ENCODE data around the gene PLEKHA5. TPM values are rescaled to one million over a fixed set of nuclear protein-coding genes. Genes with fewer than 3 reads are reported as not detected.

Gene PLEKHA5
- total RNA-seq, 1 donor from 2014 or later = 2.0 TPM

DNA sequence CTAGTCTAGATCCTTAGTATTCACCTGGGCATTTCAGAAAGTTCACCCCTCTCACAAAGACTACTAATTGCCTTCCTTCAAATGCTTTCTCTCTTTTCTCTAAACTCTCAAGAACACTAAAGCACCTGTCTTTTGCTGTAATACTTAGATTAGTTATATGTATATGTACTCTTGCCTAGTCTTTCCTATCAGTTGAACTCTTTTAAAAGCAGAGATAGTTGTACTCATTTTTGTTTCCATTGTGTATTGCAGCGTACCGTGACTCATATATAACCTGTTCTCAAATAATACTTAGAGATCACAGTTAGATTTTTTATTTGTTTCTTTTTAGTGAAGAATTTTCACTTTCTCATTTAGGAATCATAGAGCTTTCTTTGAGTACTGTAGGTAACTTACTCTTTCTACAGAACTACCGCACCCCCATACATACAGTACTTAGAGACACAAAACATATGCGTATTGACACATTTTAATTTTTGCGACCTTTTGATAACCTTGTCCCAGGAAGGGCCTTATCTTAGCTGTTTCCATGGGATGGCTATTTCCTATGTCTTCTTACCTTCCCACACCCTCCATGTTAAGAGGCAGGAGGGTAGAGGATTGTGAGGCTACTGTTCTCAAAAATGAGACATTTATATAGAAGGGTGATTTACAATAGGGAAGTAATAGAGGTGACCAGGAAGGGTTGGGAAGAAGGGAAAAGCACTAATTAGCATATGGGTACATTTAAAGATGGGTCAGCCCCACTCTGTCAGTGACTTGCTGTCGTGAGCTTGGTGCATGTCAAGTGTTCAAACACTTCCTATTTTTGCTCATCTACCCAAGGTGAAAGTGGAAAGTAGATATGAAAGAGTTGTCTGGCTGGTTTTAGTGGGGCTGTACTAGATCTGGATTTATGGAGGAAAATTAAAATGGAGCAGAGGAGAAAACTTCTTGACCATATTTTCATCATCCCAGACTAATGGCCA, 74.3 kb downstream of the PLEKHA5 start:
- H3K9me3 Mint-ChIP-seq = no peaks in the 10 kb centered on the region
- no peak for DNase-seq (ENCODE audit: low spot score)
- H3K4me1 Mint-ChIP-seq (ENCODE audit: low read depth) = no peaks in the 10 kb centered on the region
- no peaks in the 10 kb centered on the region for H3K27me3 Mint-ChIP-seq (ENCODE audit: insufficient read depth)
- intact Hi-C loops (cut with micrococcal nuclease) = no loop called here
- H3K27ac Mint-ChIP-seq = no peak overlapping the region
- no peak overlapping the region for H3K4me3 Mint-ChIP-seq
- no peaks in the 10 kb centered on the region for H3K36me3 Mint-ChIP-seq (ENCODE audit: low read depth)

DNA sequence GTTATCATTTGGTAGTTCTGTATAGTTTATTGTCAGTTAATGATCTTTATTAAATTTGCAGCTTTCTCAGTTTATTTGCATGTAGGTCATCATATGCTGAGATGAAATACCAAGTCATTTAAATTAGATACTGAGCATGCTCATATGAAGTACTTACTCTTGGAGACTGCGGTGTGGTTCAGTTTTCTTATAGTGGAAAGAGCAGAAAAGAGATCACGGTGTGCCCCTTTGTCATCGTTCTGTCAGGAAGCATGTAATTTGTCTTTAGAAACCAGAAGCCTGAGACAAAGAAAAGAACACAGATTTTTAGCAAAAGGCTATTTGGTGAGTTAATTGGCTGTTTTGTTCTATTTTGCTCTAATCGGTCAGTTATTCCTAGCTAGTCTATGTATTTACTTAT, 75.6 kb downstream of the PLEKHA5 start:
- Mint-ChIP-seq H3K4me1 (ENCODE audit: low read depth) (no peaks in the 10 kb centered on the region), H3K27me3 (ENCODE audit: insufficient read depth) (no peaks in the 10 kb centered on the region), H3K36me3 (ENCODE audit: low read depth) (no peaks in the 10 kb centered on the region), H3K27ac (no peak overlapping the region), H3K9me3 (no peaks in the 10 kb centered on the region), H3K4me3 (no peak overlapping the region)
- intact Hi-C loops (cut with micrococcal nuclease) = no loop called here
- DNase-seq (ENCODE audit: low spot score) = no peak

DNA sequence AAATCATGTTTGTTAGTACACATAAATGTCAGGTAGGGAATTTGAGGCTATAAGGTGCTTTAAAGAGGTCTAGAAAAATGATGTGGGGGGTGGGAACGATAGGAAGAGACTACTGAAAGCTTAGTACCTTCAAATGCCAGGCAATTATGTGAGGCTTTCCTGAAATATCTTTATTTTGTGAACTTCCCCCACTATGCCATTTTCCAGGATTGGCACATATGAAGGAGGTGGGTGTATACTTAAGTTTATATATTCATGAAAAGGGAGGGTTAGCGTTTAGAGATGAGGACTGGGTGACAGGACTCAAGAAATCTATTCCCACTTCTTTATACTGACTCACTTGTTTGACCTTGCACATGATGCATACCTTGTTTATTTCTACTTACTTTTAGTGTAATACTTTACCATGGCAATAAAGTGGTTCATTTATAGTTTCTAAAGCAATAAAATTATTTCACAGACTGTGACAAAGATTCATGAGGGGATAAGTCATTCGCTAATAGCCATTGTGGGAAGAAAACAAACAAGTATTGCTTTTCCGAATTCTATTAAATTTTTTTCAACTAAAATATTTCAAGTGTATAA, 77.1 kb downstream of the PLEKHA5 start:
- Mint-ChIP-seq H3K36me3 (ENCODE audit: low read depth) (no peaks in the 10 kb centered on the region), H3K27ac (no peak overlapping the region), H3K4me3 (no peak overlapping the region)

DNA sequence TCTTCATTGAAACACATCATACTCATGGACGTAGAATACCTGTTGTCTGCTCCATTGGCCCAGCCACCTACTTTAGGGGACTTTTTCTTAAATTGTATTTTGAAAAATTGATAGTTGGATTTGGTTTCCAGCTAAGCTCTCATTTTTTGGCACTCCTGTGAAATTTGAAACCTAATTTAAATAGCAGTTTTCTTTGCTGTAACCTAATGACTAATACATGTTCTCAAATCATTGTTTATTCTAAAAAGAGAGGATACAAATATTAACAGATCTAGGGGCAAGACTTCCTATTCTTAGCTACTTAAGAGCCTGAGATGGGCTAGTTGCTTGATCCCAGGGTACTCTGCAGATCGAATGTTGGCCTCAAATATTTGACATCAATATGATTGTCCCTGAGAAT, 78.9 kb downstream of the PLEKHA5 start:
- H3K36me3 Mint-ChIP-seq (ENCODE audit: low read depth) = no peaks in the 10 kb centered on the region

More for the DNA sequence above, 77.1 kb downstream of the PLEKHA5 start:
- no peaks in the 10 kb centered on the region for H3K4me1 Mint-ChIP-seq (ENCODE audit: low read depth)
- H3K27me3 Mint-ChIP-seq (ENCODE audit: insufficient read depth) = no peaks in the 10 kb centered on the region
- H3K9me3 Mint-ChIP-seq = no peaks in the 10 kb centered on the region
- intact Hi-C loops (cut with micrococcal nuclease) = no loop called here
- DNase-seq (ENCODE audit: low spot score) = no peak

DNA sequence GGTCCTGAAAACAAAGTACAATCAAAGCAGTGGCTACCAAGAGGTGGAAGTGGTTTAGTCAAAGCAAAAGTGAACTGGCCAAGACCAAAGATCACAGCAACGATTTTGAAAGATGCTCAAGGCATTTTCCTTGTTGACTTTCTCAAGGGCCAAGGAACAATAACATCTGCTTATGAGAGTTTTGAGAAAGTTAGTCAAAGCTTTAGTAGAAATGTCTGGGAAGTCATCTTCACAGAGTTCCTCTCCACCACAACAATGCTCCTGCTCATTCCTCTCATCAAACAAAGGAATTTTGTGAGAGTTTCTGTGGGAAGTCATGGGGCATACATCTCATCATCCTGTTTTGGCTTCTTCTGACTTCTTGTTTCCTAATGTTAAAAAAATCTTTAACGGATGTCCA, 80.1 kb downstream of the PLEKHA5 start:
- no peak for DNase-seq (ENCODE audit: low spot score)
- intact Hi-C loops (cut with micrococcal nuclease) = no loop called here
- Mint-ChIP-seq H3K27me3 (ENCODE audit: insufficient read depth) (no peaks in the 10 kb centered on the region), H3K27ac (no peak overlapping the region), H3K36me3 (ENCODE audit: low read depth) (no peaks in the 10 kb centered on the region), H3K9me3 (no peaks in the 10 kb centered on the region), H3K4me1 (ENCODE audit: low read depth) (no peaks in the 10 kb centered on the region), H3K4me3 (no peak overlapping the region)

More for the DNA sequence above, 78.9 kb downstream of the PLEKHA5 start:
- H3K27me3 Mint-ChIP-seq (ENCODE audit: insufficient read depth) = no peaks in the 10 kb centered on the region
- no peaks in the 10 kb centered on the region for H3K9me3 Mint-ChIP-seq
- H3K27ac Mint-ChIP-seq = no peak overlapping the region
- intact Hi-C loops (cut with micrococcal nuclease) = no loop called here
- no peak for DNase-seq (ENCODE audit: low spot score)
- H3K4me1 Mint-ChIP-seq (ENCODE audit: low read depth) = no peaks in the 10 kb centered on the region
- no peak overlapping the region for H3K4me3 Mint-ChIP-seq

DNA sequence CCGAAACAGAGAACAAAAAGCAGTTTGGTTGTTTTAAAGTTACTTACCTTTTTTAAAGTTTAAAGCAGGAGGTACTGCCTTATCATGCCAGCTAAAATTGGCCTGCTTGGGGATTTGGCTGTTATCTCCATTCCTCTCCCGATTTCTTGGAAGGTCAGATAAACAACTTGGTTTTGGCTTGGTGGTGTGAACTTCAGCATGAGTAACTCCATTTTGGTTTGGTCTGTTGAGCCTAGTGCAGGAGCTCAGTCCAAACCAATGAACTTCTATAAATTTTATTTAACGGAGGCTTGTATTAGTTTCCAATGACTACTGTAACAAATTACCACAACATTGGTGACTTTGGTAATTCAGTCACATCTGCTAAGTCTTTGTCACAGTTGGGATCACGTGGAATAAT, 82.3 kb downstream of the PLEKHA5 start:
- H3K4me3 Mint-ChIP-seq = no peak overlapping the region
- H3K27ac Mint-ChIP-seq = no peak overlapping the region
- intact Hi-C loops (cut with micrococcal nuclease) = no loop called here
- no peaks in the 10 kb centered on the region for H3K4me1 Mint-ChIP-seq (ENCODE audit: low read depth)
- no peaks in the 10 kb centered on the region for H3K27me3 Mint-ChIP-seq (ENCODE audit: insufficient read depth)
- DNase-seq (ENCODE audit: low spot score) = no peak
- H3K9me3 Mint-ChIP-seq = no peaks in the 10 kb centered on the region
- no peaks in the 10 kb centered on the region for H3K36me3 Mint-ChIP-seq (ENCODE audit: low read depth)

DNA sequence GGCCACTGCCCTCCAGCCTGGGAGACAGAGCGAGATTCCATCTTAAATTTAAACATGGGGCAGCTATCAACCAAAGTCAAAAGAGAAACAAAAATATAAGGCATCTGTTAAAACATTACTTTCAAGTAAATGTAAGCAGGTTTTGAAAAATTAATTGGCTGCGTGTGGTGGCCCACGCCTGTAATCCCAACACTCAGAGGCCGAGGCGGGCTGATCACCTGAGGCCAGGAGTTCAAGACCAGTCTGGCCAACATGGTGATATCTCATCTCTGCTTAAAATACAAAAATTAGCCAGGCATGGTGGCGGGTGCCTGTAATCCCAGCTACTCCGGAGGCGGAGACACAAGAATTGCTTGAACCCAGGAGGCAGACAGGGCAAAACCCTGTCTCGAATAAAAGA, 82.7 kb downstream of the PLEKHA5 start:
- no peak for DNase-seq (ENCODE audit: low spot score)
- intact Hi-C loops (cut with micrococcal nuclease) = no loop called here
- Mint-ChIP-seq H3K9me3 (no peaks in the 10 kb centered on the region), H3K27ac (no peak overlapping the region), H3K4me3 (no peak overlapping the region), H3K27me3 (ENCODE audit: insufficient read depth) (no peaks in the 10 kb centered on the region), H3K4me1 (ENCODE audit: low read depth) (no peaks in the 10 kb centered on the region), H3K36me3 (ENCODE audit: low read depth) (no peaks in the 10 kb centered on the region)

DNA sequence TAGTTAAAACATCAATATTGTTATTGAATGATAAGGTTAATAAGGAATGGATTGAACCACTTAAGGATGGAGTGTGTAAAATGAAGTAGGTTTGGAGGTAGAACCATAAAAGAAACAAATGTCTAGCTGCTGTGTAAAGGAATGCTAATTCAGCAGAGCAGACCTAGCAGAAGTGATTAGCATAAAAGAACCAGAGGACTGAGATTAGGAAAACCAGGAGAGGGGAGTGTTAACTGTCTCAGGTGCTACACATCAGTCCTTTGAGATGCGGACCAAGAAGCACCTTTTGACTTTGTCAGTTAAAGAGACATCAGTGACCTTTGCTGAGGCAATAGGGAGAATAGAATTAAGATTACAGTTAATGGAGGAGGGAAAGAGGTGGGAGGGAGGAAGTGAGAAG, 84.5 kb downstream of the PLEKHA5 start:
- Mint-ChIP-seq H3K27me3 (ENCODE audit: insufficient read depth) (no peaks in the 10 kb centered on the region), H3K36me3 (ENCODE audit: low read depth) (no peaks in the 10 kb centered on the region), H3K27ac (no peak overlapping the region), H3K9me3 (no peaks in the 10 kb centered on the region), H3K4me3 (no peak overlapping the region), H3K4me1 (ENCODE audit: low read depth) (no peaks in the 10 kb centered on the region)
- intact Hi-C loops (cut with micrococcal nuclease) = no loop called here
- no peak for DNase-seq (ENCODE audit: low spot score)

DNA sequence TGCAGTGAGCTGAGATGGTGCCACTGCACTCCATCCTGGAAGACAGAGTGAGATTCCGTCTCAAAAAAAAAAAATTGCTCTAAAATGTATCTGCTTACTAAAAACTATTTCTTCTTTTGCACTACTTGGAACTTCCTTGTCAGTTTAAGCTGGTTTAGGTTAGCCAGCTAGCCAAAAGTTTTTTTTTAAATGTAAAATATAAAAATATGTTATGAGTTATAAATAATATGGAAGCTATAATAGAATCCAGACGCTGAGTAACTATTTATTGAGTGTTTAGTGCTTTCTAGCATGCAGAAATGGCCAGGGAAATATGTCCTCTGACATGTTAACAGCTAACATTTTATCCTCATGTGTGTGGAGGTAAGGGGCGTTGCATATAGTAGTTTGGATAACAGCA, 85.6 kb downstream of the PLEKHA5 start:
- intact Hi-C loops (cut with micrococcal nuclease) = no loop called here
- H3K27me3 Mint-ChIP-seq (ENCODE audit: insufficient read depth) = no peaks in the 10 kb centered on the region
- H3K27ac Mint-ChIP-seq = no peak overlapping the region
- no peak overlapping the region for H3K4me3 Mint-ChIP-seq
- H3K36me3 Mint-ChIP-seq (ENCODE audit: low read depth) = no peaks in the 10 kb centered on the region
- H3K4me1 Mint-ChIP-seq (ENCODE audit: low read depth) = no peaks in the 10 kb centered on the region
- H3K9me3 Mint-ChIP-seq = no peaks in the 10 kb centered on the region
- DNase-seq (ENCODE audit: low spot score) = no peak

DNA sequence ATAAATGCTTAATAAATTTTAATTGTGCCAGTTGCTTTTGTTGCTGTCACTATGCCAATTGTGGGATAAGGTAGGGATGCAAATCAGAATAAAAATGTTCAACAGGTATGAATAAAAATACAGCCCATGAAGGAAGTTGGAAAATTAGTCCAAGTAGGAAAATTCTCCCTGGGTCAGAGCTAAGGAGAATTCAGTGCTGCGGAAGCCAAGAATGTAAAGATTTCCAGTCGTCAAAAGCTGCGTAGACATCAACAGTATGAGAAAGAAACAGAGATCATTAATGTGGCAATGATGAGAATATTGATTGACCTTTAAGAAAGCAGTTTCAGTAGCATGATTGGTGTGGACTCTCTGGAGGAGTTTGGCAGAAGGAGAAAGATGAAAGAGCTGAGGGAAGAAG, 87.9 kb downstream of the PLEKHA5 start:
- Mint-ChIP-seq H3K9me3 (no peaks in the 10 kb centered on the region), H3K27me3 (ENCODE audit: insufficient read depth) (no peaks in the 10 kb centered on the region), H3K27ac (no peak overlapping the region), H3K4me3 (no peak overlapping the region), H3K36me3 (ENCODE audit: low read depth) (no peaks in the 10 kb centered on the region), H3K4me1 (ENCODE audit: low read depth) (no peaks in the 10 kb centered on the region)
- intact Hi-C loops (cut with micrococcal nuclease) = no loop called here
- DNase-seq (ENCODE audit: low spot score) = no peak

DNA sequence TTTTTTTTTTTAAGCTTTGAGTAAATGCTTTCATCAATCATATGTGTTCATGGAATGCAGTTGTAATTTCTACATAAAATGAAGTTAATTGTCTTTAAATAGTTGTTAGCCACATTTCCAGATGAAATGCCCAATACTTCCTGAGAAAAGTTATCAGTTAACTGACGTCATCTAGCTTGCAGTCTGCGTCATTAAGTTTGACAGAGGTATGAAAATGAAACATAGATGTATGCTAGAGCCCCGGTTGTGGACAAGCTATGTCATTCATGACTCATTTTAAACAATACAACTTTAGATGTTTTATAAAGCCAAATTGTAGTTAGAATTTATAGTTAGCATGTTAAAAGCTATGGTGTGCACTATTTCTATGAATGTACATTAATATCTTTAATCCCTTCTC, 90.7 kb downstream of the PLEKHA5 start:
- DNase-seq (ENCODE audit: low spot score) = no peak
- Mint-ChIP-seq H3K4me1 (ENCODE audit: low read depth) (no peaks in the 10 kb centered on the region), H3K27ac (no peak overlapping the region), H3K36me3 (ENCODE audit: low read depth) (no peaks in the 10 kb centered on the region), H3K9me3 (no peaks in the 10 kb centered on the region), H3K4me3 (no peak overlapping the region), H3K27me3 (ENCODE audit: insufficient read depth) (peaks cover 5% of the 10 kb centered on the region)
- intact Hi-C loops (cut with micrococcal nuclease) = no loop called here

DNA sequence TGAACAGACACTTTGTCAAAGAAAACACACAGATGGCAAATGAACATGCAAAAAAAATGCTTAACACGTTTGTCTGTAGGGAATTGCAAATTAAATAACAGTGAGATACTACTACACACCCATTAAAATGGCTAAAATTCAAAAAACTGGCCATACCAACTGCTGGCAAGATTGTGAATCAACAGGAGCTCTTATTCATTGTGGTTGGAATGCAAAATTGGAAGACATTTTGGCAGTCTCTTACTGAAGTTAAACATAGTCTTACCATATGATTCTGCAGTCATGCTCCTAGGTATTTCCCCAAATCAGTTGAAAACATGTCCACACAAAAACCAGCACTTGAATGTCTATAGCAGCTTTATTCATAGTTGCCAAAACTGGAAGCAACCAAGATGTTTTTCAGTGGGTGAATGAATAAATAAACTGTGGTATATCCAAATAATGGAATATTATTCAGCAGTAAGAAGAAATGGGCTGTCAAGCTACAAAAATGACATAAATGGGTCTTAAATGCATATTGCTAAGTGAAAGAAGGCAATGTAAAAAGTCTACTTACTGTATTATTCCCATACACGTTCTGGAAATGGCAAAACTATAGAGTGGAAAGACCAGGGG, 91.4 kb downstream of the PLEKHA5 start:
- Mint-ChIP-seq H3K36me3 (ENCODE audit: low read depth) (no peaks in the 10 kb centered on the region), H3K4me1 (ENCODE audit: low read depth) (no peaks in the 10 kb centered on the region), H3K27ac (no peak overlapping the region), H3K27me3 (ENCODE audit: insufficient read depth) (peaks cover 5% of the 10 kb centered on the region), H3K9me3 (no peaks in the 10 kb centered on the region), H3K4me3 (no peak overlapping the region)
- intact Hi-C loops (cut with micrococcal nuclease) = no loop called here
- DNase-seq (ENCODE audit: low spot score) = no peak

DNA sequence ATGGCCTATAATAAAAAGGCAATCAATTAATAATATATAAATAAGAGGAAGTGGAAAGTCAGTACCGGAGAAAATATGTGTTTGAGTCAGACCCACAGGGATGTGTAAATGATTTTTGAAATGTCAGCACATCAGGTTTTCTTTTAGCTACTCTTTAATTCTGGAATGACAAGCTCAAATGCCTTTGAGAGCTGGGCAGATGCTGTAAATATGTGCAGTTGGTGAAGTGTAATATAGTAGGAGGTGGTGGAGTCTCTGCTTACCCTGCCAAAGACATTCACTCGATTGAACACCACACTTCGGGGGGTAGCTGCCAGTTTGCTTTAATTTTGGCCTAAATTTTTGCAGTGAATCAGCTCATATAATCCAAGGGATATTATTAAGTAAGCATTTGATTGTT, 93.0 kb downstream of the PLEKHA5 start:
- H3K9me3 Mint-ChIP-seq = no peaks in the 10 kb centered on the region
- H3K27ac Mint-ChIP-seq = no peak overlapping the region
- H3K4me3 Mint-ChIP-seq = no peak overlapping the region
- intact Hi-C loops (cut with micrococcal nuclease) = no loop called here
- peaks cover 5% of the 10 kb centered on the region for H3K27me3 Mint-ChIP-seq (ENCODE audit: insufficient read depth)
- H3K4me1 Mint-ChIP-seq (ENCODE audit: low read depth) = no peaks in the 10 kb centered on the region
- H3K36me3 Mint-ChIP-seq (ENCODE audit: low read depth) = no peaks in the 10 kb centered on the region
- DNase-seq (ENCODE audit: low spot score) = no peak

Data from activated T-helper 1 cell treated with anti-CD3 and anti-CD28 coated beads, Interleukin-12 subunit alpha, Interleukin-12 subunit beta, Interleukin-2, Interleukin-4 antibody, amounts not matched to agents 30 ng/mL and 10 ng/mL and 1 ng/mL, durations not matched to agents 14 hours and 24 hours and 36 hours (primary cell).